GM21381 (cell line): Measurements from ENCODE around the gene WDR82.

Source experiments
- ATAC-seq: cut with Tn5 transposase; IDR thresholded peaks from one replicate; pipeline ENCODE4 v1.9.1; 2021; ENCODE audit warnings: mild to moderate bottlenecking, moderate library complexity; ENCODE audit not compliant: unreplicated experiment

The WDR82 gene

DNA sequence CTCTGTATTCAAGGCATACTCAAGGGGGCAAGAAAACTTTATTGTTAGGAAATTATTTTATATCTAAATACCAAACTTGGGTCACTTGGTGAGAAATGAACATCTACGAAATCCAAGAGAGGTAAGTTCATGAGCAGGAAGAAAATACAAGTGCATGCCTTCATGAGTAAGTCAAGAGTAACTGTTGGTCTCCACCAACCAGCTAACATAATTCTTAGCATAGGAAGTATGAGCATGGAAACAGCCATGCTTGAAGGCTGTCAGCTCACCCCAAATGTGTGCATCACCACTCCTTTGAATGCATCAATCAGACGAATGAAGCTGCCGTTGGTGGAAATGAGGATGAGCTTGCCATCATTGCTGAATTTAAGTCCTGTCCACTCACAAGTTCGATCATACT lies 19.0 kb downstream of the WDR82 start:
- ATAC-seq = no peak

- no peak for ATAC-seq
Observed at GRCh38 chr3:52259035-52259434, 19.4 kb downstream of the WDR82 start.

DNA sequence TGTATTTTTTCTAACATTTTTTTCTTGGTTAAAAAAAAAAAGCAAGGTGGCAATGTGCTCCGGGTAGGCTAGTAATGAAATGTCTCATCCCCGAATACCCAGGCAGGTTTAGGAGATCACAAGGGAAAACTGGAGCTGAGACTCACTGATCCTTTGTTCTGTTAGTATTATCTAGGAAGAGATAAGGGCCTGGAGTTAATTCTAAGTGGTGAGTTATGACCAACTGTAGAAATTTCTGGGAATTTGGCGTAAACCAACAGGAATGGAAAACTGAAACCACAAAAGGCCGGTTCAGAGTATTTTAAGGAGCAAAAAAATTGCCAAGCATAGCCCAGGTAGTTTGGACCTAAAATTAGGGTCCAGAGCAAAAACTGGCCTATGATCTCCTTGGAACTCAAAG lies 20.5 kb downstream of the WDR82 start:
- ATAC-seq = no peak

GRCh38 chr3:52256622-52257021 lies 21.8 kb downstream of the WDR82 start:
- ATAC-seq = no peak

DNA sequence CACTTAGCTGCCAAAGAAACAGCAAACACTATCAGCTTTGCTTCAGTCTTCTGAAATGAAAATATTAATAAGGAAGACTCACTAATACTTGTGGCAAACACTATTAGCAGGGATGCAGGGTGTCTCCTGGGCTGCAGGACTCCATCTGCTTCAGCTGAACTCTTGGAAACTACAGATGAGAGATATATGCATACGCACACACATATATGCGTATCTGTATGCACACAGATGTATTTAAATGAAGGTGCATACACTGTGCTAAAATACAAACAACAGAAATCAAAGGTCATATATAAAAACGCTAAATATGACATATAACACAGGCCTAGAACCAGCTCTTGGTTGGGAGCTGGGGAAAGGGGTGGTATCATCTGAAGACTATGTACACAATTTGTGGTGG lies 22.3 kb downstream of the WDR82 start:
- no peak for ATAC-seq

GRCh38 chr3:52254608-52255007 lies 23.8 kb downstream of the WDR82 start:
- ATAC-seq = no peak

GRCh38 chr3:52253314-52254304 lies 24.8 kb downstream of the WDR82 start:
- peak; percentile 90 for ATAC-seq

GRCh38 chr3:52250122-52250521 lies 28.3 kb downstream of the WDR82 start:
- ATAC-seq = no peak

GRCh38 chr3:52249683-52250082 lies 28.8 kb downstream of the WDR82 start:
- no peak for ATAC-seq

DNA sequence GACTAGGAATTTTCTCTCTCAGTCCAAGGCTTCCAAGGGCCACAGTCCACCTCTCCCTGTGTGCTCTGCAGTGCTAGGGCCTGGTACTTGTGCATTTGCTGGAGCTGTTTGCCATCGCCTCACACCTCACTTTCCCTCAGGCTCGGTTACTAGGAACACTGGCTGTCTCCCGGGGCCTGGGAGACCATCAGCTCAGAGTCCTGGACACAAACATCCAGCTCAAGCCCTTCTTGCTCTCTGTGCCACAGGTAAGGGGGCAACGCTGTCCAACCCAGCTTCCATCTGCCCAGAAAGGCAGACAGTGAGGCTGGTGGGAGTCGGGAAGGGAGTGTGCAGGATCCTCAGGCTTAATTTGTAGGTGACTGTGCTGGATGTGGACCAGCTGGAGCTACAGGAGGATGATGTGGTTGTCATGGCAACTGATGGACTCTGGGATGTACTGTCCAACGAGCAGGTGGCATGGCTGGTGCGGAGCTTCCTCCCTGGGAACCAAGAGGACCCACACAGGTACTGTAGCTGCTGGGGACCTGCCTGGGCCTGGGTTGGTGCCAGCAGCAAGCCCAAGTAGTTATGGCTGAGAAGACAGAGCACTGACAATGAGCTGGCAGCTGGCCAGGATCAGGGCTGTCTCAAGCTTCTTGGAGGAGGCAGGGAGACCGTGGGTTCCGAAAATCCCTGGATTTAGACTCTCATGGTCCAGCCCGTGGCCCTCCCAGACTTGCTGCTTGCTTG lies 29.5 kb downstream of the WDR82 start:
- no peak for ATAC-seq

- no peak for ATAC-seq
Observed at GRCh38 chr3:52248165-52248541, 30.3 kb downstream of the WDR82 start.

GRCh38 chr3:52247409-52248164 lies 30.9 kb downstream of the WDR82 start:
- no peak for ATAC-seq

- no peak for ATAC-seq
Observed at GRCh38 chr3:52246728-52247408, 31.6 kb downstream of the WDR82 start.

DNA sequence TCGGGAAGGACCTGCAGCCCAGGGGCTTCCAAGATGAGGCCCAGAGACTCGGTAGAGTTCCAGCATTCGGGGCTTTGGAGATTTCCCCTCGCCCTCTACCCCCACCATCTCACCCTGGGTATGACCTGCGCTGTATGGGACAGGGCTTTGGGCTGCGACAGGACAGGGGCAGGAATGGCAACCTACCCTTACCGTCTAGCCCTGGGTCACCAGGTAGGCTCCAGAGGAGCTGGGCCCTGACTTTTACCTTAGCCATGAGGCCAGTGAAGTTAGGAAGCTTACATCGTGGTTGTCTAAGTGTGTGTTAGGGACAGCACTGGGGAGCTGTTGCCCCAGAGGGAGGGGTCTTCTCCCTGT lies 32.2 kb downstream of the WDR82 start:
- ATAC-seq = no peak

- peak; percentile 33 for ATAC-seq
Observed at GRCh38 chr3:52245322-52246263, 32.9 kb downstream of the WDR82 start, which contains the start of gene PPM1M. Gene PPM1M (plus strand): TSS chr3:52245759. CDS start chr3:52245825, 66 bp downstream.

GRCh38 chr3:52243791-52244628 lies 34.4 kb downstream of the WDR82 start:
- ATAC-seq = peak; percentile 33

DNA sequence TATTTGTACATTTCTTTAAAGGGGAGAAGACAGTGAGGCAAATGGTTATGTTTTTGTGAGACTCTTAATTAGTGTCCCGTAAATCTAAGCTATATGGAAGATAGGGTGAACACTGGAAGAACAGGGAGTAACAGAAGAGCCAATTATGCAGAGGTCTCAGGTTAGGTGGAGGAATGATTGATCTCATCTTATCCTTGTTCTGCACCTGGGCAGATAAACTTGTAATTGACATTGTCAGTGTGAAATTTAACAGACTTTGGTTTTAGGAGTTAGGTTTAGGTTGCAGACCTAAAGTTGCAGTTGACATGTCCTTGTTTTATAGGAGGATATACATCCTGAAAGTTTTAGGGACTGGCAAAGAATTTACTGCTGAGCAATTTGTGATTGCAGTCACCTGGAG lies 36.4 kb downstream of the WDR82 start:
- ATAC-seq = no peak

DNA sequence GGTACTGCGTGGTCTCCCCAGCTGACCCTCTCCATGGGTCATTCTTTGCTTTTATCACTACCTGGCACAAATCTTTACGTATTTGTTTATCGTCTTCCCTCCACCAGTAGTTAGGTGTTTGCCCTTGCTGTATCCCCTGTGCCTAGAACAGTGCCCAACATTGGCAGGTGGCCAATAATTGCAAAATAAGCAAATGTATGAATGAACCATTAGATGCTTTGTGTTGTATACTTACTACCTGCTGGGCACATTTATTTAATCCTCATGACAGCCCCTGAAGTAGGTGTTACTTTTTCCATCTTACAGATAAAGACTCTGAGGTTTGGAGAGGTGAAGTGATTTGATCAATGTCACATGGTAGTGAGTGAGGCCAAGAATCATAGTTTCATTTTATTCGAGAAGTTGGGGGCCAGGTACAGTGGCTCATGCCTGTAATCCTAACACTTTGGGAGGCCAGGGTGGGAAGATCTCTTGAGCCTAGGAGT lies 37.5 kb downstream of the WDR82 start:
- ATAC-seq = no peak
